HG03175 (cell line): ENCODE measurements around the gene RHBDL2.
A peak's percentile ranks its signal among the peaks of the same experiment; 100 is the strongest.
"Not testable (repeated sequence)": the region's sequence is repeated elsewhere in the genome, so short reads cannot be mapped to it uniquely, and the experiment has no call there.

Experiments
- ATAC-seq: cut with Tn5 transposase; IDR thresholded peaks from one replicate; pipeline ENCODE4 v1.9.1; 2021; ENCODE audit warnings: mild to moderate bottlenecking, moderate library complexity; ENCODE audit not compliant: unreplicated experiment

Gene RHBDL2

GRCh38 chr1:38941527-38942019 is at the start of gene RHBDL2:
TSS of gene RHBDL2 (minus strand) at chr1:38941830. CDS start at chr1:38919212, 22,618 bp downstream.
- ATAC-seq: no peak

GRCh38 chr1:38990738-38991637 is 49.4 kb upstream of the RHBDL2 start, which contains the start of gene AKIRIN1:
TSS of gene AKIRIN1 (plus strand) at chr1:38991276. CDS start at chr1:38991381, 105 bp downstream.
- ATAC-seq: peak; percentile 96

DNA sequence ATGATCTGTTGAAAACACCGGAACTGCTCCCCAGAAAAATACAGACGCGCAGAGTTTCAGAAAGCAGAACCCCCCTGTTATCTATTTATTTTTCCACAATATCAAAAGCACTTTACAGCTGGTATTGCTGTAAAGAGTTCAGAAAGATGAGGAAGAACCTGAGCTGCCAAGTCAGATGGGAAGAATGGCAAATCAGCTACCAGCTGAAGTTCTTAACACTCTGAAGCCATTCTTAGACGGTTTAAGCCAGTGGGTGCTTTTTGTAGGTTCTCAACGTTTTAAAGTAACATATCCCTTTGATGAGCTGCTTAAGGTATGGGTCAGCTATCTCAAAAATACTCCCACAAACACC is 48.7 kb upstream of the RHBDL2 start:
- ATAC-seq: no peak

DNA sequence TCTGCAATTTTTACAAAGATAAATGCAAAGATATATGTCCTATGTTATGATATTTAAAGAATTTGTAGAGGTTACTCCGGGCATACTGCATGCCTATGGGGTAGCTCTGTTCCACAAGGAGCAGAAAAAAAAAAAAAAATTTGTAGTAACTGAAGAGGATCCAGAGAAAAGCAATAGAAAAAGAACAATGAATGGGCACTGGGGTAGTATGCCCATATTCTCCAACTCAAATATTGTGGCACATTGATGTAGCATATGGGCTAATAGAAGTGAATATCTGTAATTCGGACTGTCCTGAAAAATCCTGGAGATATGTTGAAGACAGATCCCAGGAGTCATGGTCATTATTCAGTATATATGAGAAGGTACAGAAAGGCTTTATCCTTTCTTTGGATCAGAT is 48.3 kb upstream of the RHBDL2 start:
- no peak for ATAC-seq

DNA sequence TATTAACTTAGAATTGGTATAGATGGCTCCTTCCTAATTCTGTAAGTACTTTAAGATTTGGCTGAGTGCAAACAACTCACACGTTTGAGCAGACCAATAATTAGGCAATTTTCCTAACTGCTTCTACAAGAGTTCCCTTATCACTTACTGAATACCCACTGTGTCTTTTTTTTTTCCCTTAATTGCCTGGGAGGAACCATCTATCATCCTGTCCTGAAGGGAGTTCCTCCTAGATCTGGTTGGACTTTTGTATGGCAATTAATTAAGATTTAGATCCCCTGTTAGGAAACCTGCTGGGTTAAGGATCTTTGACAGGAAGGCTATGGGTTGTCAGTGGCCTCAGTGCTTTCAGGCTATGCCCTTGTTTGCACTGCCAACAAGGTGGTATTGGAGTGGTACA is 37.8 kb upstream of the RHBDL2 start:
- not testable (repeated sequence) for ATAC-seq

GRCh38 chr1:38978245-38978542 is 36.6 kb upstream of the RHBDL2 start:
- not testable (repeated sequence) for ATAC-seq

DNA sequence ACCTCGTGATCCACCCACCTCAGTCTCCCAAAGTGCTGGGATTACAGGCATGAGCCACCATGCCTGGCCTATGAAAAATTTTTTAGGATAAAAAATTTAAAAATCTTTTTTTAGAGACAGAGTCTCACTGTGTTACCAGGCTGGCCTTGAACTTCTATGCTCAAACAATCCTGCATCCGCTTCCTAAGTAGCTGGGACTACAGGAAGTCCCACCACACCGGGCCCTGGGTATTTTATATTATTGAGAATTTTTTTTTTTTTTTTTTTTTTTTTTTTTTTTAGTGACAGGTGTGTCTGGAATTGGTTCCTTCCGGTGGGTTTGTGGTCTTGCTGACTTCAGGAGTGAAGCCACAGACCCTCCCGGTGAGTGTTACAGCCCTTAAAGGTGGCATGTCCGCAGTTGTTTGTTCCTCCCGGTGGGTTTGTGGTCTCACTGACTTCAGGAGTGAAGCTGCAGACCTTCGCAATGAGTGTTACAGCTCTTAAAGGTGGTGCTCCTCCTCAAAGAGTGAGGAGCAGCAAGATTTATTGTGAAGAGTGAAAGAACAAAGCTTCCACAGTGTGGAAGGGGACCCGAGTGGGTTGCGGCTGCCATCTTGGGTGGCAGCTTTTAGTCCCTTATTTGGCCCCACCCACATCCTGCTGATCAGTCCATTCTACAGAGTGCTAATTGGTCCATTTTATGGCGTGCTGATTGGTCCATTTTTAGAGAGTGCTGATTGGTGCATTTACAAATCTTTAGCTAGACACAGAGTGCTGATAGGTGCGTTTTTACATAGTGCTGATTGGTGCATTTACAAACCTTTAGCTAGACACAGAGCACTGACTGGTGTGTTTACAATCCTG is 36.0 kb upstream of the RHBDL2 start:
- not testable (repeated sequence) for ATAC-seq

- ATAC-seq: no peak
Observed at GRCh38 chr1:38973659-38974437, 32.2 kb upstream of the RHBDL2 start.

GRCh38 chr1:38973145-38973544 is 31.5 kb upstream of the RHBDL2 start:
- not testable (repeated sequence) for ATAC-seq

DNA sequence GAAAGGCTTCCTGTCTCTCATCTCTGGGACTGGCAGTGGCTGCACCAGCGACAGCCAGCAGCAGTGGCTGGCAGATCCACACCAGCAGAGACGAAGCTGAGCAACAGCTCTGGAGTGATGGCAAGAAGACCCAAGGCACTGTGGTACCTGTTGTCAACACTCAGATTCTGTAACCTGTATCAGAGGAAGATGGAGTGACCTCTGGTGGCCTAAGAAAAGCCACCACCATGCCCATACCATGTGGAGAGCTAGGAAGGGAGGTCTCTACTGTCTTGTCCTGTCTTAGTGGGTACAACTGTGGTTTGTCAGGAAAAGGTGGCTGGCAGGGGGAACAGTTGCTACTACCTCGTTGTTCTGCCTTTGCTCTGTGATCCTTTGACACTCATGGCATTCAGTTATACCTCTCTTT is 22.5 kb upstream of the RHBDL2 start:
- no peak for ATAC-seq

DNA sequence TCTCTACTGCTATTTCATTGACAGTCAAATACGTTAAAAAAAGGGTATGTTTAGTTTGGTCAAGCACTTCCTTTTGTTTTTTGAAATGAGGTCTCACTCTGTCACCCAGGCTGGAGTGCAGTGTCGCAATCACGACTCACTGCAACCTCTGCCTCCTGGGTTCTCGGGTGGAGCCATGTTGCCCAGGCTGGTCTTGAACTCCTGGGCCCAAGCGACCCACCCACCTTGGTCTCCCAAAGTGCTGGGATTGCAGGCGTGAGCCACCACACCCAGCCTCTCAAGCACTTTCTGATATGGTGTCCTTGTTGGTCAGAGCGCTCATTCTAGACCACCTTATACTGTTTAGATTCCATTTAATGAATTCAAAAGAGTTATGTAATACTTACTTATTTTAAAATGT is 20.9 kb upstream of the RHBDL2 start:
- ATAC-seq: no peak

- no peak for ATAC-seq
Observed at GRCh38 chr1:38962113-38962512, 20.5 kb upstream of the RHBDL2 start.

GRCh38 chr1:38958967-38959366 is 17.3 kb upstream of the RHBDL2 start:
- ATAC-seq: no peak

DNA sequence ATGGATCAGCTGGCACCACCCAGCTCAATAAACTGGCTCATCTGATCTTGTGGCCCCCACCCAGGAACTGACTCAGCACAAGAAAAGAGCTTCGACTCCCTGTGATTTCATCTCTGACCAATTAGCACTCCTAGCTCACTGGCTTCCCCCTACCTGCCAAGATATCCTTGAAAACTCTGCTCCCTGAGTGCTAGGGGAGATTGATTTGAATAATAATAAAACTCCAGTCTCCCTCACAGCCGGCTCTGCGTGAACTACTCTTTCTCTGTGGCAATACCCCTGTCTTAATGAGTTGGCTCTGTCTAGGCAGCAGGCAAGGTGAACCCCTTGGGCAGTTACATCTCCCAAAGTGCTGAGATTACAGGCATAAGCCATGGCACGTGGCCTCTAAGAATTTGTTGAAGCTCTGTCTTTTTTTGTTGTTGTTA is 11.8 kb upstream of the RHBDL2 start:
- no peak for ATAC-seq

GRCh38 chr1:38950553-38950952 is 8.9 kb upstream of the RHBDL2 start:
- ATAC-seq: no peak

DNA sequence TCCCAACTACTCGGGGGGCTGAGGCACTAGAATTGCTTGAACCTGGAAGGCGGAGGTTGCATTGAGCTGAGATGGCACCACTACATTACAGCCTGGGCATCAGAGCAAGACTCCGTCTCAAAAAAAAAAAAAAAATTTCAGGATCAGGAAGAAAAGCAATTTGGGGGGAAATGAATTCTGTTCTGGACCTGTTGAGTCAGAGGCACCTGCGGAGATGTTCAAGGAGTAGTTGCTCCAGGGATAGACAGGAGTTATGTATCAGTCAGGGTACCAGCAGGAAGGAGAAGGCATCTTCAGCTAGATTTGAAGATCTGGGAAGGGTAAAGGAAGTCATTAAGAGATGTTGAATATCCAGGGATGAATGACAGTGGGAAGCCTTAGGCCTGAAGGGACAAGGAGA is 2.9 kb upstream of the RHBDL2 start:
- ATAC-seq: no peak

DNA sequence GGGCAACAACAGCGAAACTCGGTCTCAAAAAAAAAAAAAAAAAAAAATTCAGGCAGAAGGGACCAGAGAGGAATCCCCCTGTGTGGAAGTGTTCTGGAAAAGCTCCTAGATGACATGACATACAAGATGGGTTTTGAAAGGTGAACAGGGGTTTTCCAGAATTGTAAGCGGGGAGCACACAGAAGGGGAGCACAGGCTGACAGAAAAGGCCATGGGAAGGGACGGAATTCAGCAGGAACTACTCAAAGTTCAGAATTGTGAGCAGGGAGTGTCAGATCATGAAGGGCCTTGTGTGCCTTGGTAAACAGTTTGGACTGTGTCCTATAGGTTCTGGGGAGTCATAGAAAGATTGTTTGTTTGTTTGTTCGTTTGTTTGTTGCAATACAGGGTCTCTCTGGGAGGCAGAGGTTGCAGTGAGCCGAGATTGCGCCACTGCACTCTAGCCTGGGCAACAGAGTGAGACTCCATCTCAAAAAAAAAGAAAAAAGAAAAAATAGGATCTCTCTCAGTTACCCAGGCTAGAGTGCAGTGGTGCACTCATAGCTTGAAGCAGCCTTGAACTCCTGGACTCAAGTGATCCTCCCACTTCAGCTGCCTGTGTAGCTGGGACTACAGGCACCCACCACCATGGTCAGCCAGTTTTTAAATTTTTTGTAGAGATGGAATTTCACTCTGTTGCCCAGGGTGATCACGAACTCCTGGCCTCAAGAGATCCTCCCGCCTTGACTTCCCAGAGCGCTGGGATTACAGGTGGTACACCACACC is 1.2 kb upstream of the RHBDL2 start:
- ATAC-seq: no peak

DNA sequence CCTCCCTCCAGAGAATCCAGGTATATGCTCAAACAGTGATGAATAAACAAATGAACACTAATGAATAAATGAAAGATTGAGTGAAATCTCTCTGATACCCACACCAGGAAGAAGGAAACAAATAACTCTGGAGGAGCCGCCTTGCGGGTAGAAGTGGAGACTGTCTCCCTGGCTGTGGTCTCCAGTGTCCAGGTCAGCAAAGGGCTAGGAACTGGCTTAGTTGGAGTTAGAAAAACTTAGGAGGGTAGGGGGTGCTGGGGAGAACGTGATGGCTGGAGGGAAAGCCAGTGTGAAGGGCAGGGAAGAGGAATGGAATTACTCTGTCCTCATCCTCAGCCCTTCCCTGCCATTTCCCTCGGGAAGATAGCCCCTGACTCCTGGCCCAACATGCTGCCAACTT is 537 bp downstream of the RHBDL2 start:
- no peak for ATAC-seq

GRCh38 chr1:38940339-38941047 is 1.1 kb downstream of the RHBDL2 start:
- no peak for ATAC-seq
